ENCODE results near the gene KCNK10.

- no peak for TF ChIP-seq PAX5 (IDR thresholded peaks at IDR 0.05; ENCODE audit: insufficient read depth, low read length, severe bottlenecking)
- TF ChIP-seq POLR2A (IDR thresholded peaks at IDR 0.05; ENCODE audit: low read depth, low read length): no peak
These were observed 114.2 kb downstream of the KCNK10 start for GRCh38 chr14:88208858-88209257.

Data from GM12891 (cell line).